Suprapubic skin (tissue), 4 donors: ENCODE data around the gene PINK1. TPM values are rescaled to one million over a fixed set of nuclear protein-coding genes. Genes with fewer than 3 reads are reported as not detected.

Experiments
- DNase-seq, 2 donors: peaks; one replicate each; pipeline ENCODE4 v3.0.0-alpha.2; 2019; ENCODE audit warnings: low spot score in 2 of 2
- H3K27ac ChIP-seq: fragments of 200-600 bp; sonication (generic); one replicate; pipeline ENCODE4 v1.5.1; 2019
- H3K27me3 ChIP-seq: fragments of 200-600 bp; sonication (generic); one replicate; pipeline ENCODE4 v1.5.1; 2019
- H3K36me3 ChIP-seq: fragments of 200-600 bp; sonication (generic); one replicate; pipeline ENCODE4 v1.5.1; 2019
- H3K4me1 ChIP-seq: fragments of 200-600 bp; sonication (generic); one replicate; pipeline ENCODE4 v1.5.1; 2019
- H3K4me3 ChIP-seq: fragments of 200-600 bp; sonication (generic); one replicate; pipeline ENCODE4 v1.5.1; 2019; ENCODE audit warnings: mild to moderate bottlenecking
- H3K9me3 ChIP-seq: fragments of 200-600 bp; sonication (generic); one replicate; pipeline ENCODE4 v1.5.1; 2019
- EP300 ChIP-seq: sonication (generic); formaldehyde crosslinking; IDR thresholded peaks from one replicate; pipeline ENCODE4 v1.6.1; 2017; ENCODE audit warnings: antibody characterized with exemption
- POLR2A ChIP-seq, 2 donors: fragments of 450-650 bp; IDR thresholded peaks; one replicate each; pipeline ENCODE4 v1.6.1; 2017; ENCODE audit warnings: antibody characterized with exemption in 2 of 2, mild to moderate bottlenecking in 2 of 2, moderate library complexity in 2 of 2
- POLR2AphosphoS5 ChIP-seq, 3 donors: sonication (generic); formaldehyde crosslinking; IDR thresholded peaks; one replicate each; pipeline ENCODE4 v1.6.1; 2017; ENCODE audit warnings: antibody characterized with exemption in 3 of 3
- WGBS: methylation state at CpG from one replicate; pipeline ENCODE4 v1.1.5; 2018; 5-methylcytosine and 5-hydroxymethylcytosine counted together
- total RNA-seq, 4 donors: library from RNA; depleted of rRNA; stranded (reverse); fragments of >200 nt; gene quantifications; one replicate each; pipeline ENCODE4 v1.1.0, GENCODE V29; 2016
- TF ChIP-seq, protein P1 (sequence below), 2 donors: fragments of 200-600 bp in 1 of 2; fragments of 450-650 bp in 1 of 2; sonication (generic) in 1 of 2; IDR thresholded peaks; one replicate each; pipeline ENCODE4 v1.5.1; 2016 to 2019; ENCODE audit warnings: antibody characterized with exemption in 2 of 2, mild to moderate bottlenecking in 1 of 2, moderate library complexity in 1 of 2

Gene PINK1
- total RNA-seq, 4 donors from 2014 or later = 91.9 to 116 (median 98.0) TPM

DNA sequence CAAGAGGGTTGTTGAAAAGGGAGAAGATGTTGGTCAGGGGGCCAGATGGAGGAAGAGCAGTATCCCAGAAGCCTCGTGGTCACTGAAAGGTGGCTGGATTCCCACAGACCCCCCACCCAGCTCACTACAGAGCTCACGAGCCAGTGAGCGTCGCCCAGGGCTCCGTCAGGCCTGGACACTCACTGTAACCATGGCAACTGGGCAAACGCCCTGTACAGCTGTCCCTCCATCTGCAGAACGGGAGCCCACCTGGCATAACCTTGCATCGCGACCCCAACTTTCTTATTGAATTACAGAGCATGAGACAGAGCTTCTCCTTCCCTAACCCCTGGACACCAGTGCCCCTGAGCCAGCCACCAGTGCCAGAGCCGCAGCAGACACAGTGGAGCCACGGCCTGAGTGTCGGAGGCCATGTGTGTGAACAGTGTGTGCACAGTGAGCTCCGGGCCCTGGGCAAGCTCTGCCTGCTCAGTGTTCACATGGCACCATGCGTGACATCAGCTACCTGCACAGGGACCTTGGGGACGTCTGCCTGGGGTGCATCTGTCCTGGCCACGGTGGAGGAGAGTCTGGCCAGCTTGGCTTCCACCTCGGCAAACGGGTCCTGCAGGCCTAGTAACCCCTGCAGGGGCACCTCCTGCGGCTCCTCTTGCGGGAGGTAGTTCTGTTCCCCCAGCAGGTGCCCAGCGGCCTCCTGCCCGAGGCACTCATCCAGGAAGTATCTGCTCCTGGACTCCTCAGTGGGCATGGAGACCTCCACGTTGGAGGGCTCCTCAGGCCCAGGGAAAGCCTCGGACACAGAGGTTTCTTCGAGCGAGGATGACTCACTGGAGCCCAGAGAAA lies 53.8 kb downstream of the PINK1 start:
- Histone ChIP-seq H3K36me3 (no peaks in the 10 kb centered on the region), H3K27me3 (no peaks in the 10 kb centered on the region), H3K27ac (no peak overlapping the region), H3K9me3 (no peaks in the 10 kb centered on the region), H3K4me1 (peaks cover 7% of the 10 kb centered on the region), H3K4me3 (no peak overlapping the region)
- TF ChIP-seq, protein P1, sequence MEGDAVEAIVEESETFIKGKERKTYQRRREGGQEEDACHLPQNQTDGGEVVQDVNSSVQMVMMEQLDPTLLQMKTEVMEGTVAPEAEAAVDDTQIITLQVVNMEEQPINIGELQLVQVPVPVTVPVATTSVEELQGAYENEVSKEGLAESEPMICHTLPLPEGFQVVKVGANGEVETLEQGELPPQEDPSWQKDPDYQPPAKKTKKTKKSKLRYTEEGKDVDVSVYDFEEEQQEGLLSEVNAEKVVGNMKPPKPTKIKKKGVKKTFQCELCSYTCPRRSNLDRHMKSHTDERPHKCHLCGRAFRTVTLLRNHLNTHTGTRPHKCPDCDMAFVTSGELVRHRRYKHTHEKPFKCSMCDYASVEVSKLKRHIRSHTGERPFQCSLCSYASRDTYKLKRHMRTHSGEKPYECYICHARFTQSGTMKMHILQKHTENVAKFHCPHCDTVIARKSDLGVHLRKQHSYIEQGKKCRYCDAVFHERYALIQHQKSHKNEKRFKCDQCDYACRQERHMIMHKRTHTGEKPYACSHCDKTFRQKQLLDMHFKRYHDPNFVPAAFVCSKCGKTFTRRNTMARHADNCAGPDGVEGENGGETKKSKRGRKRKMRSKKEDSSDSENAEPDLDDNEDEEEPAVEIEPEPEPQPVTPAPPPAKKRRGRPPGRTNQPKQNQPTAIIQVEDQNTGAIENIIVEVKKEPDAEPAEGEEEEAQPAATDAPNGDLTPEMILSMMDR (IDR thresholded peaks at IDR 0.05) = no peak
- TF ChIP-seq POLR2A (IDR thresholded peaks at IDR 0.05) (no peak), EP300 (no peak), POLR2AphosphoS5 (IDR thresholded peaks at IDR 0.05) (no peak)
- no peak for DNase-seq
- 84% methylated on average over 21 of the region's 26 CpGs for WGBS

DNA sequence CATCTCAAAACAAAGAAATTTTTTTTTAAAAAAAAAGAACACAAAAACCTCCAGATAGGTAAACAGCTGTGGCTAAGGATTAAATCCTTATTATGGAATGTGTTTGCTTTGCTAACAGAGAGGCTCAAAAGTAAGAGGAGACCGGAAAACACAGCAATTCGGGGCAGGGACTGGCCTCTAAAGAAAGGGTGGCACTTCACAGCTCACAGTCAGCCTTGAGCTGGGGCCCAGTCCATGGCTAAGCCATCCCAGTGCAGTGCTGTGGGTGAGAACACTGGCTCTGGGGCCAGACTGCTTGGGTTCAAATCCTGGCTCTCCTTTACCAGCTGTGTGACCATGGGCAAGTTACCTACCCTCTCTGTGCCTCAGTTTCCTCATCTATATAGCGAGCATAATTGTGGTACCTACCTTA lies 56.4 kb downstream of the PINK1 start:
- Histone ChIP-seq H3K9me3 (no peaks in the 10 kb centered on the region), H3K4me1 (peaks cover 4% of the 10 kb centered on the region), H3K4me3 (no peak overlapping the region), H3K36me3 (no peaks in the 10 kb centered on the region), H3K27me3 (no peaks in the 10 kb centered on the region), H3K27ac (no peak overlapping the region)
- TF ChIP-seq POLR2AphosphoS5 (IDR thresholded peaks at IDR 0.05) (no peak), EP300 (no peak), POLR2A (IDR thresholded peaks at IDR 0.05) (no peak)
- TF ChIP-seq, protein P1 (IDR thresholded peaks at IDR 0.05) = no peak
- DNase-seq = no peak
- 97% methylated on average over 3 of the region's 3 CpGs for WGBS

DNA sequence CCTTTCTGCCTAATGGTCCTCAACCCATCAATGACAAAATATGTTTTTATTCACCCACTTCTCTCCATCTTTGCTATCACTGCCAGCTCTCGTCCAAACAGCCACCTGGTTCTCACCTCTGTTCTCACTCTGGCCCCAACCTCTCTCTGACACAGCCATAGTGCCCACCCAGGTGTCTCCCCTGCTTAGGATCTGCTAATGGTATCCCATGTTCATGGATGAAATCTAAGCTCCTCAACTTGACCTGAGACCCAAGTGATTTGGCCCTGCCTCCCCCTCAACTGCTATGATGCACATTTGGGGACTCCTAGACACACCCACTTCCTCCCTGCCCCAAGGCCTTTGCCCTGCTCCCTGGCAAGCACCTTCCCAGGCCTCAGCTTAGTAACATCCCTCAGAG lies 58.6 kb downstream of the PINK1 start:
- H3K27me3 ChIP-seq = no peaks in the 10 kb centered on the region
- H3K4me3 ChIP-seq = no peak overlapping the region
- no peak for DNase-seq
- no peaks in the 10 kb centered on the region for H3K36me3 ChIP-seq
- no peaks in the 10 kb centered on the region for H3K9me3 ChIP-seq
- peaks cover 10% of the 10 kb centered on the region for H3K4me1 ChIP-seq
- TF ChIP-seq, protein P1 (IDR thresholded peaks at IDR 0.05) = no peak
- TF ChIP-seq POLR2A (IDR thresholded peaks at IDR 0.05) (no peak), EP300 (no peak), POLR2AphosphoS5 (IDR thresholded peaks at IDR 0.05) (no peak)
- H3K27ac ChIP-seq = no peak overlapping the region
- 72% methylated on average over 1 of the region's 1 CpG for WGBS

DNA sequence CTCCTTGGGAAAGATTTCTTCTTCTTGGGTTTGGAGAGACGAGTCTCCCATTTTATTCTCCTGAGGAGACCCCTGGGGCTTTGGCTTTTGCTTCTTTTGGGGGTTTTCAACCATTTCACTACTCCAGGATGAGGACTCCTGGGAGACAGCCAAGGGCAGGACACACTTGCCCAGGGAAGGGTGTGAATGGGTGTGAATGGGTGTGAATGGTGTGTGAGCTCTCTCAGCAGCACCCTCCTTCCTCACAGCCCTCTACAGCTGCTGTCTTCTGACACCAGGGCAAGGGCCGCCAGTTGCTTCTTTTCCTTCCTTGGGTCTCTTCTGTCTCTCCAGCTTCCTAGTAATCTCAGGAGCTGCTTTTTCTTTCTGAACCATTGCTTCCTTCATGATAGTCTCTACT lies 60.4 kb downstream of the PINK1 start:
- Histone ChIP-seq H3K9me3 (no peaks in the 10 kb centered on the region), H3K36me3 (no peaks in the 10 kb centered on the region), H3K4me3 (no peak overlapping the region), H3K4me1 (peaks cover 18% of the 10 kb centered on the region), H3K27ac (no peak overlapping the region), H3K27me3 (no peaks in the 10 kb centered on the region)
- WGBS = 92% methylated on average over 2 of the region's 2 CpGs
- no peak for DNase-seq
- TF ChIP-seq EP300 (no peak), POLR2AphosphoS5 (IDR thresholded peaks at IDR 0.05) (no peak), POLR2A (IDR thresholded peaks at IDR 0.05) (no peak)
- TF ChIP-seq, protein P1 (IDR thresholded peaks at IDR 0.05) = no peak

DNA sequence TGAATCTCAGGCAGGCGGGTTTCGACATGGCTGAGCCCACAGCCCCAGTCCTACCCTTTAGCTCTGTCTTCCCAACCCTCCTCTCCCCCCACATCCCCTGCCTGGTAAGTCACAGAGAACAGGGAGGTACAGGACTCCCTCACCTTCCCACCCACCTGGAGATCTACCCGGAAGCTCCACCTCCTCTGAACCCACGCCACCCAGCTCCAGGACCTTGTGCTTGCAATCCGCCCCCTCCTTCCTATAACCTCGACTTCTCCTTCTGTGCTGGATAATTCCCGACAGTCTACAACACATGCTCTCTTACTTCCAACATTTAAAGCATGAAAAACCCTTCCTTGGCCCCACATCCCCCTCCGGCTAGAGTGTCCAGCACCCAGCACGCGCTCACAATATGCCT lies 62.3 kb downstream of the PINK1 start:
- Histone ChIP-seq H3K9me3 (no peaks in the 10 kb centered on the region), H3K4me1 (peaks cover 18% of the 10 kb centered on the region), H3K4me3 (no peak overlapping the region), H3K27ac (no peak overlapping the region), H3K36me3 (no peaks in the 10 kb centered on the region), H3K27me3 (no peaks in the 10 kb centered on the region)
- TF ChIP-seq, protein P1 (IDR thresholded peaks at IDR 0.05) = no peak
- no peak for TF ChIP-seq EP300
- TF ChIP-seq POLR2A (IDR thresholded peaks at IDR 0.05) = no peak
- no peak for TF ChIP-seq POLR2AphosphoS5 (IDR thresholded peaks at IDR 0.05)
- WGBS = 78% methylated on average over 10 of the region's 10 CpGs
- DNase-seq = no peak
